SH-SY5Y (cell line): ENCODE data around the gene ARHGEF6.

Source experiments
- GATA2 ChIP-seq: IDR thresholded peaks from 2 replicates; pipeline ENCODE4 v1.6.1; 2011; ENCODE audit warnings: mild to moderate bottlenecking, low read depth, low read length
- GATA3 ChIP-seq: IDR thresholded peaks from 2 replicates; pipeline ENCODE4 v1.6.1; 2011; ENCODE audit warnings: low read depth, mild to moderate bottlenecking, low read length, moderate library complexity

- TF ChIP-seq GATA2, result no peak
- TF ChIP-seq GATA3, result no peak
Observed at GRCh38 chrX:136733613-136734012, 47.1 kb downstream of the ARHGEF6 start.
